ENCODE data around the gene BMS1. TPM values are rescaled to one million over a fixed set of nuclear protein-coding genes. Genes with fewer than 3 reads are reported as not detected.

Gene BMS1
- total and polyA plus RNA-seq, 10 donors: 6.6 to 17.7 (median 13.4) TPM

DNA sequence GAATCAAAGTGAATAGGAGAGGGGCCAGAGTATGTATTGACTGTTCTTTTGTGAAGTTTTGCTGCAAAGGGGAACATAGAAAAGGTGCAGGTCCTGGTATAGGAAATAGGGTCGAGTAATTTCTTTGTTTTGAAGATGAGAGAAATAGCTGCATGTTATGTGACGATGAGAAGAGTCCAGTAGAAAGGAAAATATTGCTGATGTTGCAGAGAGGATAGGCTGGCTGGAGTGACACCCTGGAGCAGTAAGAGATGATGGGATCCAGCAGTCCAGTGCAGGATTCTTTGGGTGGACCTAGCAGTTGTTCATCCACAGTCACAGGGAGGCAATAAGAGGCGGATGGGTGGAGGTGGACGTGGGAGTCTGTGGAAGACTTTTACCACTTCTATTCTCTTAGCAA lies 2.1 kb upstream of the BMS1 start:
- intact Hi-C loops (cut with DNase I; ENCODE audit: low total_unique reads): loop anchor here (5.0 to 10.0 kb wide), 2 partner anchors 146 to 228 kb away; partner anchors contain the start of gene ZNF33B
- WGBS, 5 donors: 83 to 94% (median 89%) methylated on average over 4 of the region's 4 CpGs
- TF ChIP-seq POLR2A (IDR thresholded peaks at IDR 0.05) (no peak), CTCF (IDR thresholded peaks at IDR 0.05 in 8 of 11, conservative IDR thresholded peaks at IDR 0.05 in 3 of 11) (no peak), POLR2AphosphoS5 (IDR thresholded peaks at IDR 0.05) (no peak)

GRCh38 chr10:42781893-42782445 lies 626 bp upstream of the BMS1 start:
- Histone ChIP-seq H3K4me1 (peaks cover 12 to 43% (median 20%) of the 10 kb centered on the region in 6 donors), H3K36me3 (peaks cover 0 to 29% (median 23%) of the 10 kb centered on the region in 6 donors), H3K9me3 (no peaks in the 10 kb centered on the region), H3K27me3 (replicated peaks in 1 of 7) (no peaks in the 10 kb centered on the region), H3K4me3 (peak overlapping the region; percentile 60 to 98 (median 86)), H3K27ac (peak overlapping the region; percentile 88 to 96 (median 93))
- TF ChIP-seq CTCF (IDR thresholded peaks at IDR 0.05 in 8 of 11, conservative IDR thresholded peaks at IDR 0.05 in 3 of 11): no peak
- TF ChIP-seq POLR2A (IDR thresholded peaks at IDR 0.05): no peak
- no peak for TF ChIP-seq POLR2AphosphoS5 (IDR thresholded peaks at IDR 0.05)
- DNase-seq: peak; percentile 81
- WGBS, 5 donors: 30 to 41% (median 31%) methylated on average over 18 of the region's 18 CpGs
- intact Hi-C loops (cut with DNase I; ENCODE audit: low total_unique reads): loop anchor here (5.0 to 10.0 kb wide), 2 partner anchors 147 to 230 kb away; partner anchors contain the start of gene ZNF33B

More for the DNA sequence above, 2.1 kb upstream of the BMS1 start:
- no peak overlapping the region for H3K27ac ChIP-seq
- peaks cover 0 to 11% (median 0%) of the 10 kb centered on the region in 7 donors for H3K27me3 ChIP-seq (replicated peaks in 1 of 7)
- H3K4me3 ChIP-seq: no peak overlapping the region
- H3K36me3 ChIP-seq: peaks cover 0 to 14% (median 9%) of the 10 kb centered on the region in 6 donors
- H3K9me3 ChIP-seq: no peaks in the 10 kb centered on the region
- no peak for DNase-seq
- peaks cover 12 to 34% (median 20%) of the 10 kb centered on the region in 6 donors for H3K4me1 ChIP-seq

DNA sequence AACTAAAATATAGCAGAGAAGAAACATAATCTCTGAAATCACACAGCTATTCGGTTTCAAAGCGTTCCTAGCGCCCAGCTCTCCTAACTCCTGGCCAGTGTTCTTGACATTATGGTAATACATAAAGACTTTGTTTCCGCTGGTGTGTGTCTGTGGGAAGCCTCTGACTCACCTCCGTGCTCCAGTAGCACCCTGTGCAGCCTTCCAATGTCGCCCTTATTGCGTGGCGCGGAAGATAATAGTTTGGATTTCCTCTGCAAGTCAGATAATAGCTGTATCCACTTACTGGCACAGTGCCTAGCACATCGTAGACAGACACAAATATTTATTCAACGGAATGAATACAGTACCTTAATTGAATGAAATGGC lies 570 bp downstream of the BMS1 start:
- peak overlapping the region; percentile 60 to 98 (median 86) for H3K4me3 ChIP-seq
- intact Hi-C loops (cut with DNase I; ENCODE audit: low total_unique reads): loop anchor here (5.0 to 10.0 kb wide), 2 partner anchors 148 to 231 kb away; partner anchors contain the start of gene ZNF33B
- no peak for DNase-seq
- WGBS, 5 donors: 3 to 9% (median 4%) methylated on average over 11 of the region's 11 CpGs
- peak overlapping the region; percentile 88 to 96 (median 93) for H3K27ac ChIP-seq
- peaks cover 12 to 43% (median 20%) of the 10 kb centered on the region in 6 donors for H3K4me1 ChIP-seq
- no peak for TF ChIP-seq POLR2AphosphoS5 (IDR thresholded peaks at IDR 0.05)
- TF ChIP-seq CTCF (IDR thresholded peaks at IDR 0.05 in 8 of 11, conservative IDR thresholded peaks at IDR 0.05 in 3 of 11): no peak
- TF ChIP-seq POLR2A (IDR thresholded peaks at IDR 0.05): no peak
- no peaks in the 10 kb centered on the region for H3K9me3 ChIP-seq
- H3K36me3 ChIP-seq: peaks cover 3 to 41% (median 31%) of the 10 kb centered on the region in 6 donors
- H3K27me3 ChIP-seq (replicated peaks in 1 of 7): no peaks in the 10 kb centered on the region

DNA sequence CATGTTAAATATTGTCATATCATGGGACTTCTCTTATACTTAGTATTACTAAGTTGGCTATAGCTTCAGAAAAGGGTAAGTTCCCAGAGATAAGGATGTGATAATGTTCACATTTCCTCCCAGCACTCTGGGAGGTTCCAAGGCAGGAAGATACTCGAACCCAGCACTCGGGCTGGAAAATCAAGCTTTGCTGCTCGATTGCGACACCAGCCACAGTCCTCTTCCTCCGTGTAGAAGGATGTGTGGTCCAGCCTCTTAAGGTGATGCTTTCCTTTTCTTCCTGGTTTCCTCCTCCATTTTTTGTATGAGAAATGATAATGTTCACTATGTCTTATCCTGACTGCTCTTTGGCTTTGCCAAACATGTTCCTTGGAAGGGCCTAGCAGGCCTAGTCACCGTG lies 3.2 kb downstream of the BMS1 start:
- Histone ChIP-seq H3K9me3 (no peaks in the 10 kb centered on the region), H3K36me3 (peaks cover 3 to 67% (median 55%) of the 10 kb centered on the region in 6 donors), H3K27me3 (replicated peaks in 1 of 7) (no peaks in the 10 kb centered on the region), H3K4me3 (no peak overlapping the region), H3K4me1 (peaks cover 12 to 43% (median 20%) of the 10 kb centered on the region in 6 donors), H3K27ac (no peak overlapping the region)
- WGBS, 5 donors: 74 to 90% (median 85%) methylated on average over 6 of the region's 6 CpGs
- TF ChIP-seq POLR2A (IDR thresholded peaks at IDR 0.05) (no peak), POLR2AphosphoS5 (IDR thresholded peaks at IDR 0.05) (no peak), CTCF (IDR thresholded peaks at IDR 0.05 in 8 of 11, conservative IDR thresholded peaks at IDR 0.05 in 3 of 11) (no peak)
- DNase-seq: no peak
- intact Hi-C loops (cut with DNase I; ENCODE audit: low total_unique reads): loop anchor here (10.0 kb wide), 1 partner anchor 151 kb away; the partner anchor contains the start of gene ZNF33B
